Measurements from ENCODE around the gene ARHGEF4. TPM values are rescaled to one million over a fixed set of nuclear protein-coding genes. Genes with fewer than 3 reads are reported as not detected.
"Not testable (repeated sequence)": the region's sequence is repeated elsewhere in the genome, so short reads cannot be mapped to it uniquely, and the experiment has no call there.

The ARHGEF4 gene
- total RNA-seq, 4 donors from 2014 or later: 23.7 to 51.5 (median 37.1) TPM

DNA sequence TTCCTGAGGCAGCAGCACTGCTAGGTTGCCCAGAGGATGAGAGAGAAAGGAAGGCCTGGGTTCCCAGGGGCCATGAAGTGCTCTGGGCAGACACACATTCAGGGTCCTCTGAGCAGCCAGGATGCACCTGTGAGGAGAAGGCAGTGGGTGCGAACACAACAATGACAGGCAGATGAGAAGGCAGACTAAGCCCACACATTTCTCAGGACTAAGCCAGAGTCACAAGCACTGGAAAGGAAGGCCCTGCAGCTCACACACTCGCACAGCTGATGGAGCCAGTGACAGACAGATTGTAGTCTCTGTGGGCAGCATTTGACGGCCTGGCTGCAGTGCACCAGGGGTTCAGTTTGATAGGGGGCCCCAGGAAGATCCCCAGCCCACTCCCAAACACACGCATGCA lies 61.8 kb downstream of the ARHGEF4 start:
- no peak for TF ChIP-seq POLR2A (IDR thresholded peaks at IDR 0.05; ENCODE audit: low read depth)
- TF ChIP-seq EP300 (IDR thresholded peaks at IDR 0.05): no peak
- TF ChIP-seq, protein P1, sequence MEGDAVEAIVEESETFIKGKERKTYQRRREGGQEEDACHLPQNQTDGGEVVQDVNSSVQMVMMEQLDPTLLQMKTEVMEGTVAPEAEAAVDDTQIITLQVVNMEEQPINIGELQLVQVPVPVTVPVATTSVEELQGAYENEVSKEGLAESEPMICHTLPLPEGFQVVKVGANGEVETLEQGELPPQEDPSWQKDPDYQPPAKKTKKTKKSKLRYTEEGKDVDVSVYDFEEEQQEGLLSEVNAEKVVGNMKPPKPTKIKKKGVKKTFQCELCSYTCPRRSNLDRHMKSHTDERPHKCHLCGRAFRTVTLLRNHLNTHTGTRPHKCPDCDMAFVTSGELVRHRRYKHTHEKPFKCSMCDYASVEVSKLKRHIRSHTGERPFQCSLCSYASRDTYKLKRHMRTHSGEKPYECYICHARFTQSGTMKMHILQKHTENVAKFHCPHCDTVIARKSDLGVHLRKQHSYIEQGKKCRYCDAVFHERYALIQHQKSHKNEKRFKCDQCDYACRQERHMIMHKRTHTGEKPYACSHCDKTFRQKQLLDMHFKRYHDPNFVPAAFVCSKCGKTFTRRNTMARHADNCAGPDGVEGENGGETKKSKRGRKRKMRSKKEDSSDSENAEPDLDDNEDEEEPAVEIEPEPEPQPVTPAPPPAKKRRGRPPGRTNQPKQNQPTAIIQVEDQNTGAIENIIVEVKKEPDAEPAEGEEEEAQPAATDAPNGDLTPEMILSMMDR (IDR thresholded peaks at IDR 0.05): no peak
- no peak for TF ChIP-seq POLR2AphosphoS5 (IDR thresholded peaks at IDR 0.05)
- H3K9me3 ChIP-seq: no peaks in the 10 kb centered on the region
- no peak overlapping the region for H3K4me3 ChIP-seq
- no peak overlapping the region for H3K27ac ChIP-seq (replicated peaks in 1 of 4)
- H3K36me3 ChIP-seq: no peaks in the 10 kb centered on the region
- H3K4me1 ChIP-seq: no peaks in the 10 kb centered on the region
- intact Hi-C loops (cut with DNase I): no loop called here
- no peak for DNase-seq (ENCODE audit: extremely low spot score)
- 64% methylated on average over 3 of the region's 4 CpGs for WGBS
- peaks cover 0 to 2% (median 0%) of the 10 kb centered on the region in 4 donors for H3K27me3 ChIP-seq

DNA sequence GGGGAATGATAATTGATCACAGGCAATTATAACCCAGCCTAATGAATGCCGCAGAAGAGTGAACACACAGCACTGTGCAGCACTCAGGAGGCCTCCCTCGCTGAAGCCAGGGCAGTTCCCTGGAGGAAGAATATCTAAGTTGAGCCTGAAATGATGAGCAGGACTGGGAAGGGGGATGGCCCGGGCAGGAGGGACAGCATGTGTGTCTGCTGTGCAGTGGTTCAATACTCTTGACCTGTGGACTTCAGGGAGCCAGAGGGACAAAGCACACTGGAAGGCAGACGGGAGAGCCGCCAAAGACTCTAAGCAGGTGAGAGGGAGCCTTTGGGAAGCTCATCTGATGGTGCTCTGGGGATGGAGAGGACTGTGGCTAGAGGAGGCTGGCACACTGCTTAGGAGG lies 62.6 kb downstream of the ARHGEF4 start:
- Histone ChIP-seq H3K4me3 (no peak overlapping the region), H3K4me1 (no peaks in the 10 kb centered on the region), H3K9me3 (no peaks in the 10 kb centered on the region), H3K27me3 (peaks cover 0 to 6% (median 0%) of the 10 kb centered on the region in 4 donors), H3K36me3 (no peaks in the 10 kb centered on the region), H3K27ac (replicated peaks in 1 of 4) (no peak overlapping the region)
- no peak for DNase-seq (ENCODE audit: extremely low spot score)
- intact Hi-C loops (cut with DNase I): no loop called here
- TF ChIP-seq POLR2AphosphoS5 (IDR thresholded peaks at IDR 0.05) (no peak), POLR2A (IDR thresholded peaks at IDR 0.05; ENCODE audit: low read depth) (no peak), EP300 (IDR thresholded peaks at IDR 0.05) (no peak)
- TF ChIP-seq, protein P1 (IDR thresholded peaks at IDR 0.05): no peak
- WGBS: 82% methylated on average over 5 of the region's 5 CpGs

DNA sequence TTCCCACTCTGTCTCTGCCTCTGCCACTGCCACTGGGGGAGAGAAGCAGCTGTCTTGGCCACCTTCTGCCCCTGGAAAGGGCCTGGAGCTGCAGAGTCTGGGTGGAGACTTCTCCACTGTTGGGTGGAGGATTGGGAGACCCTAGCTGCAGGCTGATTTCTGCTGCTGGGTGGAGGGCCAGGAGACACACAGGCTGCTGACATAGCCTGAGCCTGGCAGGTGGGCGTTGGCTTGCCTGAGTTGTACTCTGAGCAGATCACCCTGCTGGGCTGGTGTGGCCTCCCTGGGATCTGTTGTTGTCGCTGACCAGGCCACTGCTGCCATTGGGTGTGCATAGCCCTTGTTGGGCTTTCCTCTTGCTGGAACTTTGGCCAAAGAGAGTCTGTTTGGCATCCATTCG lies 64.3 kb downstream of the ARHGEF4 start:
- no peak for DNase-seq (ENCODE audit: extremely low spot score)
- Histone ChIP-seq H3K9me3 (peaks cover 0 to 3% (median 2%) of the 10 kb centered on the region in 4 donors), H3K27me3 (peaks cover 0 to 8% (median 0%) of the 10 kb centered on the region in 4 donors), H3K4me1 (no peaks in the 10 kb centered on the region), H3K36me3 (no peaks in the 10 kb centered on the region), H3K27ac (replicated peaks in 1 of 4) (no peak overlapping the region), H3K4me3 (no peak overlapping the region)
- intact Hi-C loops (cut with DNase I): no loop called here
- WGBS: 81% methylated on average over 3 of the region's 3 CpGs
- TF ChIP-seq POLR2AphosphoS5 (IDR thresholded peaks at IDR 0.05) (no peak), EP300 (IDR thresholded peaks at IDR 0.05) (no peak), POLR2A (IDR thresholded peaks at IDR 0.05; ENCODE audit: low read depth) (no peak)
- TF ChIP-seq, protein P1 (IDR thresholded peaks at IDR 0.05): no peak

DNA sequence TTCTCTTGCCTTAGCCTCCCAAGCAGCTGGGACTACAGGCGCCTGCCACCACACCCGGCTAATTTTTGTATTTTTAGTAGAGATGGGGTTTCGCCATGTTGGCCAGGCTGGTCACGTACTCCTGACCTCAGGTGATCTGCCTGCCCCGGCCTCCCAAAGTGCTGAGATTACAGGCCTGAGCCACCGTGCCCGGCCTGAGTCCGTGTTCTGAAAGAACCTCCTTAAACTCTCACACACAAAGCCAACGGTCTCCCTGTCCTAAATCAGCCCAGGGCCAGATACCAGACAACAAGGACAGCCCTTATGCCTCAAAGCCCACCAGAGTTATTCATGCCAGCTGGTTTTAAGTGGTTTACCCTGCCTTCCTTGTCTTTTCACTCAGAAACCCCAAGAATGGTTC lies 64.9 kb downstream of the ARHGEF4 start:
- H3K36me3 ChIP-seq; DNase-seq (ENCODE audit: extremely low spot score); H3K4me1 ChIP-seq; H3K9me3 ChIP-seq; H3K4me3 ChIP-seq; H3K27me3 ChIP-seq; H3K27ac ChIP-seq (replicated peaks in 1 of 4); intact Hi-C loops (cut with DNase I): not testable (repeated sequence)
- 91% methylated on average over 9 of the region's 9 CpGs for WGBS

DNA sequence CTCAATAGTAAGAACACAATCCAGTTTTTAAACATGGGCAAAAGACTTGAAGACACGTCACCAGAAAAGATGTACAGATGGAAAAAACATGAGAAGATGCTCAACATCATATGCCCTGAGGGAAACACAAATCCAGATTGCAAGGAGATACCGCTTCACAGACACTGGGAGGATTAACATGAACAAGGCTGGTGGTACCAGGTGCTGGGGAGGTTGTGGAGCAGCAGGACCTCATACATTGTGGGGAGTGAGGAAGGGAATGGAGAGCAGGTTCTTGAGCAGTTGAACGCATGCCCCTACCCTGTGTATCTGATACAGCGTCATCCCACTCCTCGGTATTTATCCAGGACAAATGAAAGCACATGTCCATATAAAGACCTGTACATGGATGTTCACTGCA lies 72.1 kb downstream of the ARHGEF4 start:
- Histone ChIP-seq H3K4me3 (no peak overlapping the region), H3K36me3 (no peaks in the 10 kb centered on the region), H3K4me1 (no peaks in the 10 kb centered on the region), H3K9me3 (peaks cover 0 to 10% (median 3%) of the 10 kb centered on the region in 4 donors), H3K27ac (replicated peaks in 1 of 4) (no peak overlapping the region), H3K27me3 (peaks cover 0 to 14% (median 2%) of the 10 kb centered on the region in 4 donors)
- peak; percentile 62 for DNase-seq (ENCODE audit: extremely low spot score)
- no peak for TF ChIP-seq POLR2A (IDR thresholded peaks at IDR 0.05; ENCODE audit: low read depth)
- TF ChIP-seq EP300 (IDR thresholded peaks at IDR 0.05): no peak
- intact Hi-C loops (cut with DNase I): no loop called here
- 94% methylated on average over 5 of the region's 5 CpGs for WGBS

DNA sequence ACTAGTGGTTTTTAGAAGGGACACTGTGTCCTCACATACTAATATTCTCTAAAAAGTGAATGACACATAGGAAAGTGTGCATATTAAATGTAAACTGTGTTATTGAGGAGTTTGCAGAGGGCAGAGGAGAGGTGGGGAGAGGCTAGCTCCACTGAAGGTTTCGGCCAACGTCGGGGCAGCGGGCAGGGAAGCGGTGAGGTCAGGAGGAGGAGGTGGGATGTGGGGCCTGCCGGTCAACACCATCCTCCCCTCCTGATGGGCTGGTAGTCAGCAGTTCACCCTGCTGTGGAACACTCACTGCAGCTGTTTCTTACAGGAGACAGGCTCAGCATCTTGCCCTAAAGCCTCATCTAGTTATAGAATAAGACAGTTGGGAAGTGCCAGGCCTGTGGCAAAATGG lies 74.2 kb downstream of the ARHGEF4 start:
- intact Hi-C loops (cut with DNase I): no loop called here
- peaks cover 0 to 8% (median 1%) of the 10 kb centered on the region in 4 donors for H3K9me3 ChIP-seq
- H3K27ac ChIP-seq (replicated peaks in 1 of 4): no peak overlapping the region
- H3K4me1 ChIP-seq: no peaks in the 10 kb centered on the region
- peaks cover 0 to 28% (median 2%) of the 10 kb centered on the region in 4 donors for H3K27me3 ChIP-seq
- WGBS: 60% methylated on average over 6 of the region's 6 CpGs
- no peak overlapping the region for H3K4me3 ChIP-seq
- no peaks in the 10 kb centered on the region for H3K36me3 ChIP-seq
- TF ChIP-seq POLR2AphosphoS5 (IDR thresholded peaks at IDR 0.05) (no peak), EP300 (IDR thresholded peaks at IDR 0.05) (no peak), POLR2A (IDR thresholded peaks at IDR 0.05; ENCODE audit: low read depth) (no peak)
- TF ChIP-seq, protein P1 (IDR thresholded peaks at IDR 0.05): no peak
- DNase-seq (ENCODE audit: extremely low spot score): no peak
